Epithelial cell of umbilical artery (primary cell): Measurements from ENCODE around the gene ICOS. TPM values are rescaled to one million over a fixed set of nuclear protein-coding genes. Genes with fewer than 3 reads are reported as not detected.

Experiments used
- total RNA-seq: library from RNA; depleted of rRNA; stranded (reverse); fragments of >200 nt; gene quantifications from 2 replicates; pipeline ENCODE4 v1.2.3, GENCODE V29; 2014

Gene ICOS, protein sequence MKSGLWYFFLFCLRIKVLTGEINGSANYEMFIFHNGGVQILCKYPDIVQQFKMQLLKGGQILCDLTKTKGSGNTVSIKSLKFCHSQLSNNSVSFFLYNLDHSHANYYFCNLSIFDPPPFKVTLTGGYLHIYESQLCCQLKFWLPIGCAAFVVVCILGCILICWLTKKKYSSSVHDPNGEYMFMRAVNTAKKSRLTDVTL
- not detected in 2 replicates for total RNA-seq

DNA sequence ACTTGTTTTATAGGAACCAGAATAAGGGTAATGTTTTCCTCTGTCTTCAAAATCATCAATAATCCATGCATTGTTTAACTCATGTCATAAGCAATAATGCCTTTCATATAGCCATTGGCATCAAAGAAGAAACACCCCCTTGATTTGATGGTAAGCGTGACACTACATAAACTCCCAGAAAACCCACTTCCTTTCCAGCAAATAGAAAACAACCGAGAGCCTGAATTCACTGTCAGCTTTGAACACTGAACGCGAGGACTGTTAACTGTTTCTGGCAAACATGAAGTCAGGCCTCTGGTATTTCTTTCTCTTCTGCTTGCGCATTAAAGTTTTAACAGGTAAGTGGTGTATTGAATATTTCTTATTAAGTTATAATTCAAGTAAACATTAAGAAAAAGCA, at the start of gene ICOS:
TSS of gene ICOS (plus strand) at position 229 of the 400 bp plus-strand sequence. CDS start at position 281, 52 bp downstream.

Other genes with a start within 250 kb of the ICOS start
- gene CD28, start 230.1 kb upstream of the ICOS start, total RNA-seq = not detected in 2 replicates
- not detected in 2 replicates for gene CTLA4, start 69.0 kb upstream of the ICOS start, total RNA-seq